ENCODE results near the gene MYO19. TPM values are rescaled to one million over a fixed set of nuclear protein-coding genes. Genes with fewer than 3 reads are reported as not detected.

Gene MYO19
- total RNA-seq, 1 experiment from 2014 or later, result 144 TPM

DNA sequence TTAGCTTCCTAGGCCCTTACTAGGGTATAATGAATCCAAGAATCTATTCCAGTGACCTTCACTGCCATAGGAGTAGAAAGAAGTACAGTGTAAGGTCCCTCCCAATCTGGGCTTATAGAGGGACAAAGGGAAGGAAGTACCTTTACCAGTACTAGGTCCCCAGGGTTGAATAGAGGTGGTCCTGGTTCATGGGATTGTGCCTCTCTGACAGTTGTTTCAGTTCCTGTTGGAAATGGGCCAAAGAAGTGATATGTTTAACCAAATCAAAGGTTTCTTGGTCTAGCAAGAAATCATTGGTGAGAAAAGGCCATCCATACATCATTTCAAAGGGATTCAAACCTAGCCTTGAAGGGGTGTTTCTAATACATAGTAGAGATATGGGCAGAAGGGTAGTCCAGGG, 64.2 kb downstream of the MYO19 start:
- H3K27ac Mint-ChIP-seq, result no peak overlapping the region
- Histone ChIP-seq H2BK20ac (ENCODE audit: low read depth, low read length, poor library complexity, severe bottlenecking) (no peak overlapping the region), H2BK12ac (ENCODE audit: insufficient read length, low read depth, low read length) (no peak overlapping the region), H3K79me1 (ENCODE audit: insufficient read depth, low read depth, low read length, poor library complexity, severe bottlenecking) (no peaks in the 10 kb centered on the region), H3K23me2 (ENCODE audit: insufficient read length, low read depth, low read length, poor library complexity, severe bottlenecking) (no peaks in the 10 kb centered on the region), H4K91ac (ENCODE audit: insufficient read length, low read depth, low read length) (no peak overlapping the region), H3K27me3 (ENCODE audit: insufficient read depth, low read length) (no peaks in the 10 kb centered on the region), H2BK15ac (ENCODE audit: low read depth, low read length) (no peak overlapping the region), H3K4ac (ENCODE audit: low read depth, low read length) (no peak overlapping the region), H3K9ac (ENCODE audit: extremely low read depth, insufficient read length, low read length) (no peak overlapping the region), H3K9me3 (ENCODE audit: control insufficient read depth, low read depth, low read length) (no peaks in the 10 kb centered on the region), H3K56ac (ENCODE audit: insufficient read length, low read depth, low read length) (no peak overlapping the region), H2BK120ac (ENCODE audit: low read depth, low read length, poor library complexity, severe bottlenecking) (no peak overlapping the region), H3T11ph (ENCODE audit: low read length) (no peak overlapping the region), H3K14ac (ENCODE audit: insufficient read depth, low read length) (no peak overlapping the region), H4K8ac (replicated peaks; ENCODE audit: insufficient read length, low read depth, low read length) (no peak overlapping the region), H2AK5ac (ENCODE audit: insufficient read length, low read length) (no peak overlapping the region), H3K27ac (ENCODE audit: insufficient read length, low read depth, low read length) (no peak overlapping the region), H4K20me1 (ENCODE audit: control insufficient read depth, insufficient read depth, insufficient read length) (no peaks in the 10 kb centered on the region), H3K4me1 (ENCODE audit: insufficient read depth, low read length) (no peaks in the 10 kb centered on the region), H3K79me2 (ENCODE audit: insufficient read depth, low read length) (no peaks in the 10 kb centered on the region), H2BK5ac (ENCODE audit: insufficient read length, low read length) (no peak overlapping the region), H3K23ac (ENCODE audit: insufficient read length, low read depth, low read length) (no peak overlapping the region), H3K4me2 (ENCODE audit: insufficient read depth, insufficient read length, low read length) (no peak overlapping the region), H4K5ac (ENCODE audit: insufficient read length, low read depth, low read length) (no peak overlapping the region), H3K18ac (ENCODE audit: insufficient read length, low read depth, low read length) (no peak overlapping the region), H2AFZ (ENCODE audit: low read length) (no peak overlapping the region)
- no peak for DNase-seq
- H3K4me1 Mint-ChIP-seq, result peaks cover 3 to 5% of the 10 kb centered on the region in 2 experiments; a peak in 1 of 4 replicates
- H3K9me3 Mint-ChIP-seq, result no peaks in the 10 kb centered on the region
- no peak overlapping the region for H3K4me3 Mint-ChIP-seq
- H3K27me3 Mint-ChIP-seq (ENCODE audit: low read depth), result peaks cover 60% of the 10 kb centered on the region
- TF ChIP-seq, protein P1, sequence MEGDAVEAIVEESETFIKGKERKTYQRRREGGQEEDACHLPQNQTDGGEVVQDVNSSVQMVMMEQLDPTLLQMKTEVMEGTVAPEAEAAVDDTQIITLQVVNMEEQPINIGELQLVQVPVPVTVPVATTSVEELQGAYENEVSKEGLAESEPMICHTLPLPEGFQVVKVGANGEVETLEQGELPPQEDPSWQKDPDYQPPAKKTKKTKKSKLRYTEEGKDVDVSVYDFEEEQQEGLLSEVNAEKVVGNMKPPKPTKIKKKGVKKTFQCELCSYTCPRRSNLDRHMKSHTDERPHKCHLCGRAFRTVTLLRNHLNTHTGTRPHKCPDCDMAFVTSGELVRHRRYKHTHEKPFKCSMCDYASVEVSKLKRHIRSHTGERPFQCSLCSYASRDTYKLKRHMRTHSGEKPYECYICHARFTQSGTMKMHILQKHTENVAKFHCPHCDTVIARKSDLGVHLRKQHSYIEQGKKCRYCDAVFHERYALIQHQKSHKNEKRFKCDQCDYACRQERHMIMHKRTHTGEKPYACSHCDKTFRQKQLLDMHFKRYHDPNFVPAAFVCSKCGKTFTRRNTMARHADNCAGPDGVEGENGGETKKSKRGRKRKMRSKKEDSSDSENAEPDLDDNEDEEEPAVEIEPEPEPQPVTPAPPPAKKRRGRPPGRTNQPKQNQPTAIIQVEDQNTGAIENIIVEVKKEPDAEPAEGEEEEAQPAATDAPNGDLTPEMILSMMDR (conservative IDR thresholded peaks at IDR 0.05), result no peak
- no peaks in the 10 kb centered on the region for H3K36me3 Mint-ChIP-seq (ENCODE audit: insufficient read depth in 1 of 3, low read depth in 3 of 3)
